Measurements from ENCODE around the gene USP47.

GRCh38 chr11:11884351-11884750, 42.6 kb downstream of the USP47 start:
- no peak for TF ChIP-seq CTCF (IDR thresholded peaks at IDR 0.05 in 4 of 5, conservative IDR thresholded peaks at IDR 0.05 in 1 of 5)
- TF ChIP-seq POLR2A (IDR thresholded peaks at IDR 0.05), result no peak

Measured in gastrocnemius medialis (tissue), 4 donors.